ENCODE results near the gene HDAC1. TPM values are rescaled to one million over a fixed set of nuclear protein-coding genes. Genes with fewer than 3 reads are reported as not detected.

HDAC1 gene
- total RNA-seq, 1 donor from 2014 or later: 40.4 TPM

- no peaks in the 10 kb centered on the region for H3K9me3 ChIP-seq (replicated peaks)
- H3K36me3 ChIP-seq: peaks cover 42% of the 10 kb centered on the region
- intact Hi-C loops (cut with micrococcal nuclease): no loop called here
- no peak for TF ChIP-seq CTCF (IDR thresholded peaks at IDR 0.05; ENCODE audit: borderline replicate concordance)
- peak overlapping the region; percentile 79 for H3K27ac ChIP-seq (replicated peaks)
- H3K4me3 ChIP-seq: peak overlapping the region; percentile 73
- peaks cover 50% of the 10 kb centered on the region for H3K4me1 ChIP-seq
- no peaks in the 10 kb centered on the region for H3K27me3 ChIP-seq (ENCODE audit: low read depth)
- no peak for DNase-seq
Observed at GRCh38 chr1:32334274-32334861, 42.5 kb downstream of the HDAC1 start.

GRCh38 chr1:32334864-32335534 is 43.1 kb downstream of the HDAC1 start:
- DNase-seq: peak; percentile 56
- intact Hi-C loops (cut with micrococcal nuclease): no loop called here
- peaks cover 50% of the 10 kb centered on the region for H3K4me1 ChIP-seq

GRCh38 chr1:32335535-32335789 is 43.6 kb downstream of the HDAC1 start:
- peaks cover 50% of the 10 kb centered on the region for H3K4me1 ChIP-seq
- no peak for DNase-seq
- H3K4me3 ChIP-seq: peak overlapping the region; percentile 73
- no peak for TF ChIP-seq CTCF (IDR thresholded peaks at IDR 0.05; ENCODE audit: borderline replicate concordance)
- H3K36me3 ChIP-seq: peaks cover 31% of the 10 kb centered on the region
- H3K27me3 ChIP-seq (ENCODE audit: low read depth): no peaks in the 10 kb centered on the region
- no peaks in the 10 kb centered on the region for H3K9me3 ChIP-seq (replicated peaks)
- intact Hi-C loops (cut with micrococcal nuclease): no loop called here
- H3K27ac ChIP-seq (replicated peaks): peak overlapping the region; percentile 79

More at GRCh38 chr1:32334864-32335534, 43.1 kb downstream of the HDAC1 start:
- Histone ChIP-seq H3K9me3 (replicated peaks) (no peaks in the 10 kb centered on the region), H3K27me3 (ENCODE audit: low read depth) (no peaks in the 10 kb centered on the region), H3K36me3 (peaks cover 35% of the 10 kb centered on the region), H3K4me3 (peak overlapping the region; percentile 73), H3K27ac (replicated peaks) (peak overlapping the region; percentile 79)
- TF ChIP-seq CTCF (IDR thresholded peaks at IDR 0.05; ENCODE audit: borderline replicate concordance): peak; percentile 84

GRCh38 chr1:32335790-32336590 is 44.1 kb downstream of the HDAC1 start, which contains the start of gene MARCKSL1:
MARCKSL1 (minus strand) TSS chr1:32336233; CDS start chr1:32336033, 200 bp downstream.
- Histone ChIP-seq H3K27me3 (ENCODE audit: low read depth) (no peaks in the 10 kb centered on the region), H3K4me3 (peak within 1 kb of the TSS; percentile 73), H3K36me3 (peaks cover 26% of the 10 kb centered on the region), H3K27ac (replicated peaks) (peak within 1 kb of the TSS; percentile 79), H3K4me1 (peaks cover 50% of the 10 kb centered on the region), H3K9me3 (replicated peaks) (no peaks in the 10 kb centered on the region)
- intact Hi-C loops (cut with micrococcal nuclease): no loop called here
- DNase-seq: peak; percentile 88
- no peak for TF ChIP-seq CTCF (IDR thresholded peaks at IDR 0.05; ENCODE audit: borderline replicate concordance)

GRCh38 chr1:32336591-32336932 is 44.7 kb downstream of the HDAC1 start:
- no peaks in the 10 kb centered on the region for H3K27me3 ChIP-seq (ENCODE audit: low read depth)
- no peak for DNase-seq
- H3K36me3 ChIP-seq: peaks cover 20% of the 10 kb centered on the region
- no peak for TF ChIP-seq CTCF (IDR thresholded peaks at IDR 0.05; ENCODE audit: borderline replicate concordance)
- no peaks in the 10 kb centered on the region for H3K9me3 ChIP-seq (replicated peaks)
- H3K27ac ChIP-seq (replicated peaks): peak overlapping the region; percentile 79
- intact Hi-C loops (cut with micrococcal nuclease): no loop called here
- peaks cover 55% of the 10 kb centered on the region for H3K4me1 ChIP-seq
- peak overlapping the region; percentile 73 for H3K4me3 ChIP-seq
